Liver (tissue), 9 donors: Measurements from ENCODE around the gene GABBR2. TPM values are rescaled to one million over a fixed set of nuclear protein-coding genes. Genes with fewer than 3 reads are reported as not detected.

ENCODE experiments used
- DNase-seq: peaks from one replicate; pipeline ENCODE4 v3.0.0-alpha.2; 2017; ENCODE audit warnings: low spot score
- H3K27ac ChIP-seq, 2 donors: one replicate each; pipeline ENCODE4 v1.7.0; 2013; ENCODE audit warnings: inconsistent platforms in 2 of 2, low read length in 2 of 2, control low read depth in 1 of 2, low read depth in 1 of 2, mild to moderate bottlenecking in 1 of 2
- H3K27me3 ChIP-seq, 4 donors: one replicate each; pipeline versions ENCODE4 v1.6.1 to v1.7.0; 2013; ENCODE audit warnings: low read length in 3 of 4, inconsistent platforms in 1 of 4, mild to moderate bottlenecking in 1 of 4, moderate library complexity in 1 of 4; ENCODE audit not compliant: control insufficient read depth in 4 of 4, insufficient read depth in 4 of 4
- H3K36me3 ChIP-seq, 4 donors: one replicate each; pipeline versions ENCODE4 v1.6.1 to v1.7.0; 2013; ENCODE audit warnings: low read length in 3 of 4, mild to moderate bottlenecking in 3 of 4, low read depth in 1 of 4, moderate library complexity in 1 of 4; ENCODE audit not compliant: control insufficient read depth in 4 of 4, insufficient read depth in 3 of 4
- H3K4me1 ChIP-seq, 4 donors: one replicate each; pipeline versions ENCODE4 v1.6.1 to v1.7.0; 2013; ENCODE audit warnings: low read length in 3 of 4, mild to moderate bottlenecking in 3 of 4, moderate library complexity in 1 of 4; ENCODE audit not compliant: control insufficient read depth in 4 of 4, insufficient read depth in 4 of 4
- H3K4me3 ChIP-seq, 3 donors: one replicate each; pipeline versions ENCODE4 v1.6.1 to v1.7.0; 2013; ENCODE audit warnings: low read length in 3 of 3, control low read depth in 1 of 3, low read depth in 1 of 3, mild to moderate bottlenecking in 1 of 3
- H3K9ac ChIP-seq, 2 donors: one replicate each; pipeline ENCODE4 v1.7.0; 2013; ENCODE audit warnings: low read length in 2 of 2, mild to moderate bottlenecking in 2 of 2, moderate library complexity in 2 of 2, control low read depth in 1 of 2, low read depth in 1 of 2
- H3K9me3 ChIP-seq, 4 donors: one replicate each; pipeline versions ENCODE4 v1.6.1 to v1.7.0; 2013; ENCODE audit warnings: low read length in 3 of 4; ENCODE audit not compliant: control insufficient read depth in 4 of 4
- FOXA1 ChIP-seq: IDR thresholded peaks from 2 replicates; pipeline ENCODE4 v1.6.1; 2016; ENCODE audit warnings: antibody characterized with exemption
- GABPA ChIP-seq, 2 donors: IDR thresholded peaks in 1 of 2; conservative IDR thresholded peaks in 1 of 2; 2 replicates each; pipeline ENCODE4 v1.6.1; 2016; ENCODE audit warnings: antibody characterized with exemption in 2 of 2, mild to moderate bottlenecking in 1 of 2, moderate library complexity in 1 of 2
- HNF4A ChIP-seq, 2 donors: conservative IDR thresholded peaks; 2 replicates each; pipeline ENCODE4 v1.6.1; 2016; ENCODE audit warnings: antibody characterized with exemption in 2 of 2, mild to moderate bottlenecking in 2 of 2
- HNF4G ChIP-seq: IDR thresholded peaks from 2 replicates; pipeline ENCODE4 v1.6.1; 2016; ENCODE audit warnings: antibody characterized with exemption
- JUND ChIP-seq, 2 donors: IDR thresholded peaks; 2 replicates each; pipeline ENCODE4 v1.6.1; 2016; ENCODE audit warnings: antibody characterized with exemption in 2 of 2
- NR2F2 ChIP-seq: IDR thresholded peaks from 2 replicates; pipeline ENCODE4 v1.6.1; 2016; ENCODE audit warnings: antibody characterized with exemption
- RAD21 ChIP-seq, 2 donors: IDR thresholded peaks; 2 replicates each; pipeline ENCODE4 v1.6.1; 2016; ENCODE audit warnings: antibody characterized with exemption in 2 of 2, mild to moderate bottlenecking in 2 of 2
- RXRA ChIP-seq, 2 donors: IDR thresholded peaks; 2 replicates each; pipeline ENCODE4 v1.6.1; 2017 to 2018; ENCODE audit warnings: antibody characterized with exemption in 2 of 2, mild to moderate bottlenecking in 1 of 2
- TAF1 ChIP-seq: conservative IDR thresholded peaks from 2 replicates; pipeline ENCODE4 v1.6.1; 2016; ENCODE audit warnings: antibody characterized with exemption, mild to moderate bottlenecking
- YY1 ChIP-seq: IDR thresholded peaks from 2 replicates; pipeline ENCODE4 v1.6.1; 2016; ENCODE audit warnings: antibody characterized with exemption, mild to moderate bottlenecking
- WGBS: extraction: QIAGEN DNeasy Blood & Tissue Kit; methylation state at CpG from one replicate; pipeline ENCODE4 v1.1.7; 2013; 5-methylcytosine and 5-hydroxymethylcytosine counted together
- polyA plus RNA-seq, 2 donors: library from polyadenylated mRNA; stranded (reverse) in 1 of 2; unstranded in 1 of 2; fragments of 200-250 nt in 1 of 2; fragments of >200 nt in 1 of 2; fragmentation: Nextera tagmentation in 1 of 2; extraction: Ambion mirVana in 1 of 2; gene quantifications; one replicate each; pipeline versions ENCODE4 v1.2.1 to v1.2.3, GENCODE V29; 2013 to 2015
- total RNA-seq, 2 donors: library from RNA; depleted of rRNA; stranded (reverse); fragments of >200 nt; gene quantifications; one replicate each; pipeline ENCODE4 v1.2.3, GENCODE V29; 2014
- TF ChIP-seq, protein P1 (sequence below): IDR thresholded peaks from 2 replicates; pipeline ENCODE4 v1.6.1; 2016; ENCODE audit warnings: antibody characterized with exemption
- TF ChIP-seq, protein P2 (sequence below): IDR thresholded peaks from 2 replicates; pipeline ENCODE4 v1.6.1; 2016; ENCODE audit warnings: antibody characterized with exemption
- TF ChIP-seq, protein P3 (sequence below): IDR thresholded peaks from 2 replicates; pipeline ENCODE4 v1.6.1; 2016; ENCODE audit warnings: antibody characterized with exemption, mild to moderate bottlenecking
- TF ChIP-seq, protein P4 (sequence below): IDR thresholded peaks from 2 replicates; pipeline ENCODE4 v1.6.1; 2016; ENCODE audit warnings: antibody characterized with exemption
- donor health status: healthy.
- donor health status: healthy.
- donor health status: healthy.
- donor health status: healthy.
- donor health status: healthy.

Gene GABBR2
- total and polyA plus RNA-seq, 4 donors, result 0.03 to 0.23 (median 0.08) TPM; not detected in 1

DNA sequence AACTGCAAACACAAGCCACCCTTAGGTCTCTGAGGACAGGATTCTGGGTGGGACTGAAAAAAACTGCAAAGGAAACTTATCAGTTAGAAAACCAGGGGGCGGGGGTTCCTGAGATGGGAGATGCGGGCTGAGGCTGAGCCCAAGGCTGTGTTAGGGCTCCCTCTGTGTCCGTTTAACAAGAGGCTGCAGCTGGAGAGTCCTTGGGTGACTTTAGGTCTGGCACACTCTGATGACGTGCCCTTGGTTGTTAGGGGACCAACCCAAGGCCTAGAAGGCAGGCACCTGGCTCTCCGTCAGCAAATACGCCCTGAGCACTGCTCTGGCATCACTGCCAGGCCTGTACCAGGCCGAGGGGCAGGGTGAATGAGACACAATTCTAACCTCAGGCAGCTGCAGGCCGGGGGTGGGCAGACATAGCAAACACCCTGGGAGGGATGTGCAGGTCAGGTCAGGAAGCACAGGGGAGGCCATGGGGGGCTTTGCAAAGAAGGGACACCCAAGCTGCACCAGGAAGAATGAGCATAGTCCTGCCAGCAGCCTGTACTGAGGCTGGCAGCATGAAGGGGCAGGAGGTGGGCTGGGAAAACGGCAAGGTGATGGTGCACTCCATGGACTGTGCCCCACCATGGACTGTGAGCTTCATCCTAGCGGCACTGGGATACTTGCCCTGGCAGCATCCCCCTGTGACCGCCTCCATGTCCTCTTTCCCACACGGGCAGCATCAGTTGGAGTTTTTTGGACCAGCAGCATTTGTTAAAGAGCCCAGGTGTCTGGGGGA lies 137.9 kb downstream of the GABBR2 start:
- Histone ChIP-seq H3K27ac (no peak overlapping the region), H3K4me1 (no peaks in the 10 kb centered on the region), H3K9ac (no peak overlapping the region), H3K27me3 (no peaks in the 10 kb centered on the region), H3K36me3 (no peaks in the 10 kb centered on the region), H3K9me3 (no peaks in the 10 kb centered on the region), H3K4me3 (no peak overlapping the region)
- 87% methylated on average over 12 of the region's 12 CpGs for WGBS
- TF ChIP-seq, protein P1, sequence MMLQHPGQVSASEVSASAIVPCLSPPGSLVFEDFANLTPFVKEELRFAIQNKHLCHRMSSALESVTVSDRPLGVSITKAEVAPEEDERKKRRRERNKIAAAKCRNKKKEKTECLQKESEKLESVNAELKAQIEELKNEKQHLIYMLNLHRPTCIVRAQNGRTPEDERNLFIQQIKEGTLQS, result no peak
- TF ChIP-seq TAF1 (no peak), RAD21 (IDR thresholded peaks at IDR 0.05) (no peak)
- no peak for DNase-seq

DNA sequence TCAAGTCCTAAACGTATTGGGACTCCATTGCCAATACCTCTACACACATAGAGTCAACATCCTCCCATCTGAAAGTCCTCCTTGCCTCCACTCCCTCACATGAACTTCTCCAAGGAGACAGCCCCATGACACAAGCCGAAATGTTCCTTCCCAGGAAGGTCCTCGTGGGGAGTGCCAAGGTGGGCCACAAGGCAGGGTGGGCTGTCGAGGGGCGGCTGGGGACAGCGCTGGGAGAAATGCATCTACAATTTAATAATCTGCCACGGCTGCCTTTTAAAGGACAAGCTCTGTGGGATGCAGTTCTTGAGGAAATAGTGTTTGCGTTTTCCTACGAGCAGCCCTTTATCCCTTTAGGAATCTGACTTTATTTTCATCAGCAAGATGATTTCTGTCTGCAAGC lies 138.7 kb downstream of the GABBR2 start:
- no peaks in the 10 kb centered on the region for H3K9me3 ChIP-seq
- H3K27me3 ChIP-seq, result no peaks in the 10 kb centered on the region
- no peaks in the 10 kb centered on the region for H3K36me3 ChIP-seq
- TF ChIP-seq JUND (IDR thresholded peaks at IDR 0.05) (no peak), FOXA1 (no peak), HNF4G (no peak), RAD21 (IDR thresholded peaks at IDR 0.05) (no peak), YY1 (no peak), GABPA (IDR thresholded peaks at IDR 0.05 in 1 of 2, conservative IDR thresholded peaks at IDR 0.05 in 1 of 2) (no peak)
- TF ChIP-seq, protein P2, sequence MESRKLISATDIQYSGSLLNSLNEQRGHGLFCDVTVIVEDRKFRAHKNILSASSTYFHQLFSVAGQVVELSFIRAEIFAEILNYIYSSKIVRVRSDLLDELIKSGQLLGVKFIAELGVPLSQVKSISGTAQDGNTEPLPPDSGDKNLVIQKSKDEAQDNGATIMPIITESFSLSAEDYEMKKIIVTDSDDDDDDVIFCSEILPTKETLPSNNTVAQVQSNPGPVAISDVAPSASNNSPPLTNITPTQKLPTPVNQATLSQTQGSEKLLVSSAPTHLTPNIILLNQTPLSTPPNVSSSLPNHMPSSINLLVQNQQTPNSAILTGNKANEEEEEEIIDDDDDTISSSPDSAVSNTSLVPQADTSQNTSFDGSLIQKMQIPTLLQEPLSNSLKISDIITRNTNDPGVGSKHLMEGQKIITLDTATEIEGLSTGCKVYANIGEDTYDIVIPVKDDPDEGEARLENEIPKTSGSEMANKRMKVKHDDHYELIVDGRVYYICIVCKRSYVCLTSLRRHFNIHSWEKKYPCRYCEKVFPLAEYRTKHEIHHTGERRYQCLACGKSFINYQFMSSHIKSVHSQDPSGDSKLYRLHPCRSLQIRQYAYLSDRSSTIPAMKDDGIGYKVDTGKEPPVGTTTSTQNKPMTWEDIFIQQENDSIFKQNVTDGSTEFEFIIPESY, result no peak
- TF ChIP-seq, protein P1, result no peak
- no peak overlapping the region for H3K27ac ChIP-seq
- H3K4me1 ChIP-seq, result no peaks in the 10 kb centered on the region
- H3K9ac ChIP-seq, result no peak overlapping the region
- no peak overlapping the region for H3K4me3 ChIP-seq
- DNase-seq, result no peak
- 92% methylated on average over 9 of the region's 9 CpGs for WGBS

DNA sequence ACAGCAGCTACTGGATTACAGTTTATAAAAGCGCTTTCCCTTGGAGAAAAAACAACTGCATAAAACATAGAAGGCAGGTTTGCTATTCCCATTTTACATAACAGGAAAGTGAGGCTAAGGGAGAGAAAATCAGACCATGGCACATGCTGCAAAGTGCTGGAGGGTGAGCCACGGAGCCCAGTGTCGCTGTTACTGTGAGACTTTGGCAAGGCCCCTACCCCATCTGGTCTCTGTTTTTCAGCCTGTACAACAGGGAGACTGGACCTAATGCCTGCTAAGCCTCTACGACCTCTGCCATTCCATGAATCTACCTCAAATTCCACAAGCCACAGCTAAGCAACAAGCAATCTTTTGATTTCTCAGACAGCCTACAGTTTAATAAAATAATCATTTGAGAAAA lies 139.2 kb downstream of the GABBR2 start:
- DNase-seq, result no peak
- TF ChIP-seq HNF4A (conservative IDR thresholded peaks at IDR 0.05) (no peak), NR2F2 (no peak), RXRA (IDR thresholded peaks at IDR 0.05) (no peak), GABPA (IDR thresholded peaks at IDR 0.05 in 1 of 2, conservative IDR thresholded peaks at IDR 0.05 in 1 of 2) (no peak), TAF1 (no peak)
- TF ChIP-seq, protein P3, sequence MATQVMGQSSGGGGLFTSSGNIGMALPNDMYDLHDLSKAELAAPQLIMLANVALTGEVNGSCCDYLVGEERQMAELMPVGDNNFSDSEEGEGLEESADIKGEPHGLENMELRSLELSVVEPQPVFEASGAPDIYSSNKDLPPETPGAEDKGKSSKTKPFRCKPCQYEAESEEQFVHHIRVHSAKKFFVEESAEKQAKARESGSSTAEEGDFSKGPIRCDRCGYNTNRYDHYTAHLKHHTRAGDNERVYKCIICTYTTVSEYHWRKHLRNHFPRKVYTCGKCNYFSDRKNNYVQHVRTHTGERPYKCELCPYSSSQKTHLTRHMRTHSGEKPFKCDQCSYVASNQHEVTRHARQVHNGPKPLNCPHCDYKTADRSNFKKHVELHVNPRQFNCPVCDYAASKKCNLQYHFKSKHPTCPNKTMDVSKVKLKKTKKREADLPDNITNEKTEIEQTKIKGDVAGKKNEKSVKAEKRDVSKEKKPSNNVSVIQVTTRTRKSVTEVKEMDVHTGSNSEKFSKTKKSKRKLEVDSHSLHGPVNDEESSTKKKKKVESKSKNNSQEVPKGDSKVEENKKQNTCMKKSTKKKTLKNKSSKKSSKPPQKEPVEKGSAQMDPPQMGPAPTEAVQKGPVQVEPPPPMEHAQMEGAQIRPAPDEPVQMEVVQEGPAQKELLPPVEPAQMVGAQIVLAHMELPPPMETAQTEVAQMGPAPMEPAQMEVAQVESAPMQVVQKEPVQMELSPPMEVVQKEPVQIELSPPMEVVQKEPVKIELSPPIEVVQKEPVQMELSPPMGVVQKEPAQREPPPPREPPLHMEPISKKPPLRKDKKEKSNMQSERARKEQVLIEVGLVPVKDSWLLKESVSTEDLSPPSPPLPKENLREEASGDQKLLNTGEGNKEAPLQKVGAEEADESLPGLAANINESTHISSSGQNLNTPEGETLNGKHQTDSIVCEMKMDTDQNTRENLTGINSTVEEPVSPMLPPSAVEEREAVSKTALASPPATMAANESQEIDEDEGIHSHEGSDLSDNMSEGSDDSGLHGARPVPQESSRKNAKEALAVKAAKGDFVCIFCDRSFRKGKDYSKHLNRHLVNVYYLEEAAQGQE, result no peak
- TF ChIP-seq, protein P4, sequence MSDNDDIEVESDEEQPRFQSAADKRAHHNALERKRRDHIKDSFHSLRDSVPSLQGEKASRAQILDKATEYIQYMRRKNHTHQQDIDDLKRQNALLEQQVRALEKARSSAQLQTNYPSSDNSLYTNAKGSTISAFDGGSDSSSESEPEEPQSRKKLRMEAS, result no peak
- no peak overlapping the region for H3K9ac ChIP-seq
- no peaks in the 10 kb centered on the region for H3K4me1 ChIP-seq
- no peak overlapping the region for H3K4me3 ChIP-seq
- no peak overlapping the region for H3K27ac ChIP-seq
- H3K36me3 ChIP-seq, result no peaks in the 10 kb centered on the region
- H3K27me3 ChIP-seq, result no peaks in the 10 kb centered on the region
- 92% methylated on average over 4 of the region's 4 CpGs for WGBS
- no peaks in the 10 kb centered on the region for H3K9me3 ChIP-seq
